Mucosa of rectum (tissue), 2 donors: ENCODE data around the gene CPNE7.
"Not testable (repeated sequence)": the region's sequence is repeated elsewhere in the genome, so short reads cannot be mapped to it uniquely, and the experiment has no call there.

ENCODE experiments used
- H3K27ac ChIP-seq, 2 donors: one replicate each; pipeline ENCODE4 v1.7.0; 2013; ENCODE audit warnings: inconsistent platforms in 2 of 2, low read depth in 2 of 2, low read length in 2 of 2
- H3K27me3 ChIP-seq, 2 donors: one replicate each; pipeline ENCODE4 v1.7.0; 2013; ENCODE audit warnings: low read length in 2 of 2; ENCODE audit not compliant: control insufficient read depth in 2 of 2, insufficient read depth in 2 of 2
- H3K36me3 ChIP-seq, 2 donors: one replicate each; pipeline ENCODE4 v1.7.0; 2013; ENCODE audit warnings: low read length in 2 of 2; ENCODE audit not compliant: control insufficient read depth in 2 of 2, insufficient read depth in 2 of 2
- H3K4me1 ChIP-seq, 2 donors: one replicate each; pipeline ENCODE4 v1.7.0; 2013; ENCODE audit warnings: low read length in 2 of 2, mild to moderate bottlenecking in 1 of 2; ENCODE audit not compliant: control insufficient read depth in 2 of 2, insufficient read depth in 2 of 2
- H3K4me3 ChIP-seq, 2 donors: one replicate each; pipeline ENCODE4 v1.7.0; 2013; ENCODE audit warnings: low read length in 2 of 2
- H3K9ac ChIP-seq, 2 donors: one replicate each; pipeline ENCODE4 v1.7.0; 2013; ENCODE audit warnings: low read length in 2 of 2, low read depth in 1 of 2, mild to moderate bottlenecking in 1 of 2
- H3K9me3 ChIP-seq, 2 donors: one replicate each; pipeline ENCODE4 v1.7.0; 2013; ENCODE audit warnings: low read length in 2 of 2; ENCODE audit not compliant: control insufficient read depth in 2 of 2
- donor health status: healthy.
- donor health status: Normal muscosa, but diverticular disease.

The CPNE7 gene

GRCh38 chr16:89623511-89624261 is 48.1 kb downstream of the CPNE7 start:
- Histone ChIP-seq H3K36me3 (no peaks in the 10 kb centered on the region), H3K27ac (no peak overlapping the region), H3K9ac (no peak overlapping the region), H3K9me3 (no peaks in the 10 kb centered on the region), H3K4me3 (no peak overlapping the region), H3K27me3 (peaks cover 17 to 31% of the 10 kb centered on the region in 2 donors), H3K4me1 (no peaks in the 10 kb centered on the region)

- Histone ChIP-seq H3K27ac (no peak overlapping the region), H3K27me3 (peaks cover 15 to 30% of the 10 kb centered on the region in 2 donors), H3K9ac (no peak overlapping the region)
Observed at GRCh38 chr16:89624777-89625761, 49.5 kb downstream of the CPNE7 start.

GRCh38 chr16:89629827-89630610 is 54.5 kb downstream of the CPNE7 start:
- H3K4me1 ChIP-seq: peaks cover 3 to 10% of the 10 kb centered on the region in 2 donors
- H3K36me3 ChIP-seq: no peaks in the 10 kb centered on the region
- no peak overlapping the region for H3K9ac ChIP-seq
- H3K9me3 ChIP-seq: no peaks in the 10 kb centered on the region
- peaks cover 7 to 30% of the 10 kb centered on the region in 2 donors for H3K27me3 ChIP-seq
- no peak overlapping the region for H3K27ac ChIP-seq
- no peak overlapping the region for H3K4me3 ChIP-seq

More at GRCh38 chr16:89624777-89625761, 49.5 kb downstream of the CPNE7 start:
- Histone ChIP-seq H3K36me3 (no peaks in the 10 kb centered on the region), H3K4me1 (no peaks in the 10 kb centered on the region), H3K9me3 (no peaks in the 10 kb centered on the region), H3K4me3 (no peak overlapping the region)

GRCh38 chr16:89633064-89633631 is 57.6 kb downstream of the CPNE7 start:
- Histone ChIP-seq H3K36me3 (no peaks in the 10 kb centered on the region), H3K4me1 (peaks cover 3 to 10% of the 10 kb centered on the region in 2 donors), H3K9me3 (no peaks in the 10 kb centered on the region), H3K4me3 (no peak overlapping the region), H3K27ac (no peak overlapping the region), H3K27me3 (peaks cover 4 to 41% of the 10 kb centered on the region in 2 donors), H3K9ac (no peak overlapping the region)

- H3K27ac ChIP-seq, H3K4me1 ChIP-seq, H3K36me3 ChIP-seq, H3K9me3 ChIP-seq, H3K9ac ChIP-seq, H3K4me3 ChIP-seq: not testable (repeated sequence)
- H3K27me3 ChIP-seq: peaks cover 4 to 41% of the 10 kb centered on the region in 2 donors
Observed at GRCh38 chr16:89634463-89635385, 59.2 kb downstream of the CPNE7 start.

GRCh38 chr16:89636663-89637062 is 61.1 kb downstream of the CPNE7 start:
- Histone ChIP-seq H3K36me3 (no peaks in the 10 kb centered on the region), H3K9me3 (no peaks in the 10 kb centered on the region), H3K4me1 (peaks cover 3 to 10% of the 10 kb centered on the region in 2 donors), H3K27ac (no peak overlapping the region), H3K9ac (no peak overlapping the region), H3K27me3 (peaks cover 6 to 40% of the 10 kb centered on the region in 2 donors), H3K4me3 (no peak overlapping the region)

- H3K27ac ChIP-seq: no peak overlapping the region
Observed at GRCh38 chr16:89637379-89637778, 61.8 kb downstream of the CPNE7 start.

GRCh38 chr16:89638455-89638854 is 62.9 kb downstream of the CPNE7 start:
- Histone ChIP-seq H3K27ac (no peak overlapping the region), H3K9ac (no peak overlapping the region)

More at GRCh38 chr16:89637379-89637778, 61.8 kb downstream of the CPNE7 start:
- peaks cover 6 to 36% of the 10 kb centered on the region in 2 donors for H3K27me3 ChIP-seq
- H3K9me3 ChIP-seq: no peaks in the 10 kb centered on the region
- no peaks in the 10 kb centered on the region for H3K36me3 ChIP-seq
- no peak overlapping the region for H3K4me3 ChIP-seq
- peaks cover 2 to 8% of the 10 kb centered on the region in 2 donors for H3K4me1 ChIP-seq
- H3K9ac ChIP-seq: no peak overlapping the region

GRCh38 chr16:89639385-89639784 is 63.8 kb downstream of the CPNE7 start:
- Histone ChIP-seq H3K36me3 (no peaks in the 10 kb centered on the region), H3K9ac (no peak overlapping the region), H3K27ac (no peak overlapping the region), H3K4me3 (no peak overlapping the region), H3K9me3 (no peaks in the 10 kb centered on the region), H3K4me1 (no peaks in the 10 kb centered on the region), H3K27me3 (peaks cover 2 to 24% of the 10 kb centered on the region in 2 donors)

More at GRCh38 chr16:89638455-89638854, 62.9 kb downstream of the CPNE7 start:
- H3K4me1 ChIP-seq: no peaks in the 10 kb centered on the region
- no peaks in the 10 kb centered on the region for H3K36me3 ChIP-seq
- H3K4me3 ChIP-seq: no peak overlapping the region
- H3K27me3 ChIP-seq: peaks cover 5 to 28% of the 10 kb centered on the region in 2 donors
- no peaks in the 10 kb centered on the region for H3K9me3 ChIP-seq
